Ishikawa (cell line): ENCODE results near the gene TMEM225B.

Experiments
- CEBPB ChIP-seq: IDR thresholded peaks from 2 replicates; pipeline ENCODE4 v1.6.1; 2012
- CREB1 ChIP-seq: IDR thresholded peaks from 2 replicates; pipeline ENCODE4 v1.6.1; 2012; ENCODE audit warnings: low read depth
- EGR1 ChIP-seq: IDR thresholded peaks from 2 replicates; pipeline ENCODE4 v1.6.1; 2012
- EP300 ChIP-seq: IDR thresholded peaks from 2 replicates; pipeline ENCODE4 v1.6.1; 2012; ENCODE audit warnings: borderline replicate concordance
- FOXM1 ChIP-seq: IDR thresholded peaks from 2 replicates; pipeline ENCODE4 v1.6.1; 2012; ENCODE audit warnings: low read depth, borderline replicate concordance
- NFIC ChIP-seq: IDR thresholded peaks from 2 replicates; pipeline ENCODE4 v1.6.1; 2012
- RAD21 ChIP-seq: IDR thresholded peaks from 2 replicates; pipeline ENCODE4 v1.6.1; 2012; ENCODE audit warnings: low read depth
- REST ChIP-seq: IDR thresholded peaks from 2 replicates; pipeline ENCODE4 v1.6.1; 2012; ENCODE audit warnings: low read depth, mild to moderate bottlenecking
- TAF1 ChIP-seq: IDR thresholded peaks from 2 replicates; pipeline ENCODE4 v1.6.1; 2012; ENCODE audit warnings: low read depth, mild to moderate bottlenecking
- TCF12 ChIP-seq: IDR thresholded peaks from 2 replicates; pipeline ENCODE4 v1.6.1; 2012; ENCODE audit warnings: low read depth
- TEAD4 ChIP-seq: IDR thresholded peaks from 2 replicates; pipeline ENCODE4 v1.6.1; 2012
- USF1 ChIP-seq: IDR thresholded peaks from 2 replicates; pipeline ENCODE4 v1.6.1; 2012
- YY1 ChIP-seq: IDR thresholded peaks from 2 replicates; pipeline ENCODE4 v1.6.1; 2012; ENCODE audit warnings: low read depth
- ZBTB7A ChIP-seq: IDR thresholded peaks from 2 replicates; pipeline ENCODE4 v1.6.1; 2012; ENCODE audit warnings: low read depth
- TF ChIP-seq, protein P1 (sequence below): IDR thresholded peaks from 2 replicates; pipeline ENCODE4 v1.6.1; 2012

Gene TMEM225B

DNA sequence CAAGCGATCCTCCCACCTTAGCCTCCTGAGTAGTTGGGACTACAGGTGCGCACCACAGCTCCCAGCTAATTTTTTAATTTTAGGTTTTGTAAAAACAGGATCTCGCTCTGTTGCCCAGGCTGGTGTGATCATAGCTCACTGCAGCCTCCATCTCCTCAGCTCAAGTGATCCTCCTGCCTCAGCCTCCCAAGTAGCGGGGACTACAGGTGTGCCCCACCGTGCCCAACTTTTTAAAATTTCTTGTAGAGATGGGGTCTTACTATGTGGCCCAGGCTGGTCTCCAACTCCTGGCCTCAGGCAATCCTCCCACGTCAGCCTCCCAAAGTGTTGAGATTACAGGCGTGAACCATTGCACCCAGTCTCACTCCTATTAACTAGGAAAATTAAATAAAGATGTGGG lies 7.5 kb downstream of the TMEM225B start:
- TF ChIP-seq CEBPB, result no peak
- TF ChIP-seq, protein P1, sequence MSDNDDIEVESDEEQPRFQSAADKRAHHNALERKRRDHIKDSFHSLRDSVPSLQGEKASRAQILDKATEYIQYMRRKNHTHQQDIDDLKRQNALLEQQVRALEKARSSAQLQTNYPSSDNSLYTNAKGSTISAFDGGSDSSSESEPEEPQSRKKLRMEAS, result no peak
- TF ChIP-seq RAD21, result no peak
- TF ChIP-seq TCF12, result no peak

DNA sequence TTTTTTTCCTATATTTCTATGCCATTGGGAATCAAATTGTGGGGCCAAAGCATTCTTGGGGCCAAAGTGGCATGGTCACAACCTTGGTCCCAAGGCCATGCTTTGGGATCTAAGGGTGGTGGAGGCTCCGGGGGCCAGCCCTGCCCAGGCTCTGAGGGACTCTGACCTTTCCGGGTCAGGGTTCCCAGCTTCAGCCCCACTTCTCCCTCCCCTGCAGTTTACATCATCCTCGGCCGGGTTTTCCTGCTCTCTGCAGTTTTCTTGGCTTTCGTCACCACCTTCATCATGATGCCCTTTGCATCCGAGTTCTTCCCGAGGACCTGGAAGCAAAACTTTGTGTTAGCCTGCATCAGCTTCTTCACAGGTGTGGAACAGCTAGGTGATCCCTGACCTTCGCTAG lies 8.5 kb downstream of the TMEM225B start:
- TF ChIP-seq REST (no peak), ZBTB7A (no peak), TEAD4 (no peak), CEBPB (no peak), RAD21 (no peak), TAF1 (no peak), YY1 (no peak), USF1 (no peak), EGR1 (no peak)
- TF ChIP-seq, protein P1, result no peak

- TF ChIP-seq RAD21, result no peak
- no peak for TF ChIP-seq NFIC
- TF ChIP-seq, protein P1, result no peak
- no peak for TF ChIP-seq CEBPB
- TF ChIP-seq EP300, result no peak
- TF ChIP-seq FOXM1, result no peak
- TF ChIP-seq CREB1, result no peak
- TF ChIP-seq YY1, result no peak
- no peak for TF ChIP-seq USF1
- TF ChIP-seq REST, result no peak
- TF ChIP-seq TCF12, result no peak
- TF ChIP-seq EGR1, result no peak
- TF ChIP-seq TEAD4, result no peak
- no peak for TF ChIP-seq ZBTB7A
Measured at GRCh38 chr7:99607548-99607947, 9.5 kb downstream of the TMEM225B start.

DNA sequence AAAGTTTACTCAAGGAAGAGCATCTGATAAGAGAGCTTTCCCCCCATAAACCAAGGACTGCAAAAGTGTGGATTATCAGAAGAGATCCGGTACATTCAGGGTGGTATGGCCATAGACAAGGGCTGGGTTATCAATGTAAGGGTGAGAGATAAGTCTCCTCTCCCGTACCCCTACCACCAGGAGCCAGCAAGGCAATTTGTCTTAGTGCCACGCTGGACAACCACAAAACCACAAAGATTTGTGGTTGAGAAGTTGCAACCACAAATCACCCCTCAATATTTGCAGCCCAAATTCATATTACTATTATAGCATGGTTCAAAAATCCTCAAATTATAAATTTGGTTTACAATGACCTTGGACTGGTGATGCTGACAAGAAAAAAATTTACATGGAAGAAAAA lies 16.4 kb downstream of the TMEM225B start:
- TF ChIP-seq RAD21, result no peak

GRCh38 chr7:99615989-99616358 lies 17.9 kb downstream of the TMEM225B start:
- TF ChIP-seq FOXM1 (no peak), TAF1 (no peak), USF1 (no peak), EP300 (no peak), TCF12 (no peak), ZBTB7A (no peak), YY1 (no peak), CEBPB (no peak), TEAD4 (no peak), CREB1 (no peak), REST (no peak), NFIC (no peak), EGR1 (no peak), RAD21 (no peak)
- TF ChIP-seq, protein P1, result no peak
